ENCODE measurements around the gene TMEM134.

TMEM134 gene

GRCh38 chr11:67458266-67458665 lies 10.8 kb downstream of the TMEM134 start:
- DNase-seq (ENCODE audit: low read depth), result no peak

- no peak for DNase-seq (ENCODE audit: low read depth)
Measured at GRCh38 chr11:67457453-67457852, 11.6 kb downstream of the TMEM134 start.

- DNase-seq (ENCODE audit: low read depth), result no peak
Measured at GRCh38 chr11:67456068-67456705, 12.9 kb downstream of the TMEM134 start.

- no peak for DNase-seq (ENCODE audit: low read depth)
Measured at GRCh38 chr11:67455054-67455453, 14.0 kb downstream of the TMEM134 start, which contains the start of gene CABP4. Gene CABP4 (plus strand): TSS chr11:67455354. CDS start chr11:67455424, 70 bp downstream.

GRCh38 chr11:67453816-67454732 lies 15.0 kb downstream of the TMEM134 start:
- no peak for DNase-seq (ENCODE audit: low read depth)

- DNase-seq (ENCODE audit: low read depth), result no peak
Measured at GRCh38 chr11:67452141-67452952, 16.7 kb downstream of the TMEM134 start, which contains the start of gene GPR152. Gene GPR152 (minus strand): TSS chr11:67452729. CDS start chr11:67452724, 5 bp downstream.

- DNase-seq (ENCODE audit: low read depth), result no peak
Measured at GRCh38 chr11:67451658-67451976, 17.4 kb downstream of the TMEM134 start.

- no peak for DNase-seq (ENCODE audit: low read depth)
Measured at GRCh38 chr11:67450796-67451657, 18.0 kb downstream of the TMEM134 start.

GRCh38 chr11:67449116-67449844 lies 19.8 kb downstream of the TMEM134 start:
- DNase-seq (ENCODE audit: low read depth), result no peak

- DNase-seq (ENCODE audit: low read depth), result no peak
Measured at GRCh38 chr11:67448220-67448609, 20.8 kb downstream of the TMEM134 start.

- no peak for DNase-seq (ENCODE audit: low read depth)
Measured at GRCh38 chr11:67445515-67445914, 23.5 kb downstream of the TMEM134 start.

- DNase-seq (ENCODE audit: low read depth), result no peak
Measured at GRCh38 chr11:67442504-67443404, 26.3 kb downstream of the TMEM134 start.

- DNase-seq (ENCODE audit: low read depth), result no peak
Measured at GRCh38 chr11:67441731-67442351, 27.2 kb downstream of the TMEM134 start.

GRCh38 chr11:67441098-67441563 lies 27.9 kb downstream of the TMEM134 start:
- no peak for DNase-seq (ENCODE audit: low read depth)

- DNase-seq (ENCODE audit: low read depth), result no peak
Measured at GRCh38 chr11:67440229-67441097, 28.6 kb downstream of the TMEM134 start.

- no peak for DNase-seq (ENCODE audit: low read depth)
Measured at GRCh38 chr11:67439321-67440228, 29.5 kb downstream of the TMEM134 start.

Data from GM04503 (cell line).